MV-4-11 (cell line): ENCODE data around the gene EPHA10.

Source experiments
- DNase-seq: peaks from one replicate; lab custom pipeline; 2025; lab: John Stamatoyannopoulos, UW

The EPHA10 gene

DNA sequence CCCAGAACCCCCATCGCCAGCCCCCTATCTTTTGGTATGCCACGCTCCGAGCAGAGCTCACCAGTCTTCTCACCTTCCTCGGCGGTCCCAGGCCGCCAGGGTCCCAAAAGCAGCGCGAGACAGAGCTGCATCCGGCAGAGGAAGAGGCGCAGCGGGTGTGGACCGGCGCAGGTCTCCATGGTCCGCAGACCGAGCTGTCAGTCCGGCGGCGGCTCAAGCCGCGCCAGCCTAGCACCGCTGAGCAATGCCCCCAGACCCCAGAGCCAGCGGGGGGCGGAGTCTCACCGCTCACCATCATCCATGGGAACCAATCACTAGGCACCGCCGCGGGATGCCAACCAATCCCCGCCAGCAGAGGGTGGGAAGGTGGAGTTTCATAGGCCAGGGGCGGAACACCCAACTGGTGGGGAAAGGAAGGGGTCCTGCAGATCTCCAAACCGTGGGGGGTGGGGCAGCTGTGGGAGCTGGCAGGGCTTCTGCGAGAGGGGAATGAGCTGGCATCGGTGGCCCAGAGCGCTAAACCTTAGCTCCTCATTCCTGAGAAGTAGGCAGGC is at the start of gene EPHA10:
TSS of gene EPHA10 (minus strand) at position 233 of the 554 bp plus-strand sequence. CDS start at position 179, 54 bp downstream.
- DNase-seq, result no peak

GRCh38 chr1:37814252-37814651 is 49.3 kb upstream of the EPHA10 start:
- DNase-seq, result no peak

- DNase-seq, result no peak
Measured at GRCh38 chr1:37813529-37814145, 48.7 kb upstream of the EPHA10 start.

DNA sequence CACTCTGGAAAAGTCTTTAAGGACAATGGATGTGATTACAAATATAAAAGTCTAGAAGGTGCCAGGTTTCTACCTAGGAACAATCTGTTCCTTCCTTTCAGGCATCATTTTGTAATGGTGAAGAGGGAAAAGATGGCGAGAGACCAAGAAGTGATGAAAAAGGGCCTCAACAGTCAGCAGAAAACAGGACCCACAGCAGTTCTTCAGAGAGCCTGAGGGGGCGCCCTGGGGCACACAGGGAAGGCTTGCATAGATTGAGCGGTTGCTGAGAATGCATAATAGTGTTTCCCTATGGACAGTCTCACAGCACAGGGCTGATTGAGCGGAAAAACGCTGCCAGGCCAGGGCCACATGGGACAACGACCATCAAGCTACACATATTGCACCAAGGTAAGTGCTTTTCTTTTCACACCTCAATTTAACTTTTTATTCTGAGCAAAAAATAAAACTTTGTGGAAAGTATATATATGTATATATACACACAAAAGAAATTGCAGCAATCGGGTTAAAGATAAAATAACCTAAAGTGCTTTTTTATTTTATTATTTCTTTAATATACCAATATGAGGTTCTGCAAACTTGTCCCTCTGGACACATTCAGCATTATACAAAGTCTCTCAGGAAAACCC is 46.2 kb upstream of the EPHA10 start:
- peak; percentile 65 for DNase-seq

DNA sequence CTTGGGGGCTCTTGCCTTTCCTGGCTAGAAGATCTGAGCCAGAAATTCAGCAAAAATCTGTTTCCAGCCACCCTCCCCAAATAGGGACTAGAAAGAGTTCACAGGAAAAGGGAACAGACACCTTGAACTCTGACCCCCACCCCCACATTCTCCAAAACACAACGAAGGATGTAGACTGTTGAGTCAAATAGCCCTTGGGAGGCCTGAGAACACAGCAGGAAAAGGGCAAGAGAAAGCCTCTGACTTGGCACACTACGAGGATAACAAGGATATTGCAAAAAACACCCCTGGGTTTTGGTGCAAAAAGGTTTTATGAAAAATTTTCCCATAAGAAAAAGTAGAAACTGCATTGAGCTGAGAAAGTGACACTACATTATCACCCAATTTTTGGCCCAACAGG is 45.0 kb upstream of the EPHA10 start:
- DNase-seq, result no peak

GRCh38 chr1:37808369-37809319 is 43.7 kb upstream of the EPHA10 start:
- no peak for DNase-seq

- peak; percentile 85 for DNase-seq
Measured at GRCh38 chr1:37807555-37808368, 42.8 kb upstream of the EPHA10 start, which contains the start of the genes C1orf122 and YRDC. Gene C1orf122, plus strand, starts transcription at chr1:37807790. Its CDS starts 615 bp downstream, at chr1:37808405. Gene YRDC, minus strand, starts transcription at chr1:37808208. Its CDS starts 28 bp downstream, at chr1:37808180.

GRCh38 chr1:37807220-37807554 is 42.3 kb upstream of the EPHA10 start:
- no peak for DNase-seq

- DNase-seq, result no peak
Measured at GRCh38 chr1:37802439-37802838, 37.5 kb upstream of the EPHA10 start.

DNA sequence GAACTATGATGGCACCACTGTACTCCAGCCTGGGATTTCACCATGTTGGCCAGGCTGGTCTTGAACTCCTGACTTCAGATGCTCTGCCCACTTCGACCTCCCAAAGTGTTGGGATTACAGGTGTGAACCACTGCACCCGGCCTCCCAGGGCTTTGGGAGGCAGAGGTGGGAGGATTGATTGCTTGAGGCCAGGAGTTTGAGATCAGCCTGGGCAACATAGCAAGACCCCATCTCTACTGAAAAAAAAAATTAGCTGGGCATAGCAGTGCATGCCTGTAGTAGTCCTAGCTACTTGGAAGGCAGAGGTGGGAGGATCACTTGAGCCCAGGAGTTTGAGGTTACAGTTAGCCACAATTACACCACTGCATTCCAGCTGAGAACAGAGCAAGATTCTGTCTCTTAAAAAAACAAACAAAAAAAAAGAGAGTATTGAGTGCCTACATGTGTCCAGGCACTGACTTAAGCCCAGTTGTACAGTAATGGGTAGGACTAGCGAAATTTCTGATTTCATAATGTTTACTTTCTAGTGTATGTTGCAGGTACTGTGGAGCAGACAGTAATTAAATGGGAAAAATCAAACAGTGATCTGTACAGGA is 32.9 kb upstream of the EPHA10 start:
- DNase-seq, result peak; percentile 27

DNA sequence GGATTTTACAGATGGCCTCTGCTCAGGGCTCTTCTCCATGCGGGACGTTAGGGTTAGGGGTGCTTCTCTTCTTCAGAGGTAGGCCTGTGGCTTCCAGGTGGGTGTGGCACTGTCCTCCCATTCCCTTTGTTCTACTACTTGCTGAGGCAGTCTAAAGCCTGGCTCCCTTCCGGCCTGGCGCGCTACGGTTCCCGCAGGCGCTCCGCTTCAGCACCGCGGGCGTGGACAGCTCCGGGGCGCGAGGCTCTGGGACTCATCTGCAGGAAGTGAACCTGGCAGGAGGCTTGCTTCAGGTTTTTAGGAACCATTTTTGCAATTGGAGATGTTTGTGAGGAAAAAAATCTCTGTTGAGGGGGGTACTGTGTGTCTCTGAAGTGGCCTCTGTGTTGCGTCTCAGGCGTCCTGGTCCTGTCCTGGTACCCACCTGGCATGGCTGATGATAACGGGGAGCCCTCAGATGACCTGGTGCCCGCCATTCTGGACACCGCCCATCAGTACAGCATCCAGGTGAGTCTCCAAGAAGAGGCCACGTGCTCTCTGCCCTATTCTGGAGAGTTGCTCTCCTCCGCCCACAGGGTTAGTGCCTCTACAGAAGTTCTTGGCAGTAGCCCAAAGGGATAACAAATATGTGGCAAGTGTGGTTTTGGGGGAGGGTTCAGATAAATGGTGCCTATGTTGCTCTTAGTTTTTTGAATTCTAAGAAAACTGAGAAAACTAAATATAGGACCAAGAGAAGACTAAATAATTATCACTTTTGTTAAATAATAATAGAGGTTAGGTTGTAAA is 30.6 kb upstream of the EPHA10 start:
- peak; percentile 53 for DNase-seq

DNA sequence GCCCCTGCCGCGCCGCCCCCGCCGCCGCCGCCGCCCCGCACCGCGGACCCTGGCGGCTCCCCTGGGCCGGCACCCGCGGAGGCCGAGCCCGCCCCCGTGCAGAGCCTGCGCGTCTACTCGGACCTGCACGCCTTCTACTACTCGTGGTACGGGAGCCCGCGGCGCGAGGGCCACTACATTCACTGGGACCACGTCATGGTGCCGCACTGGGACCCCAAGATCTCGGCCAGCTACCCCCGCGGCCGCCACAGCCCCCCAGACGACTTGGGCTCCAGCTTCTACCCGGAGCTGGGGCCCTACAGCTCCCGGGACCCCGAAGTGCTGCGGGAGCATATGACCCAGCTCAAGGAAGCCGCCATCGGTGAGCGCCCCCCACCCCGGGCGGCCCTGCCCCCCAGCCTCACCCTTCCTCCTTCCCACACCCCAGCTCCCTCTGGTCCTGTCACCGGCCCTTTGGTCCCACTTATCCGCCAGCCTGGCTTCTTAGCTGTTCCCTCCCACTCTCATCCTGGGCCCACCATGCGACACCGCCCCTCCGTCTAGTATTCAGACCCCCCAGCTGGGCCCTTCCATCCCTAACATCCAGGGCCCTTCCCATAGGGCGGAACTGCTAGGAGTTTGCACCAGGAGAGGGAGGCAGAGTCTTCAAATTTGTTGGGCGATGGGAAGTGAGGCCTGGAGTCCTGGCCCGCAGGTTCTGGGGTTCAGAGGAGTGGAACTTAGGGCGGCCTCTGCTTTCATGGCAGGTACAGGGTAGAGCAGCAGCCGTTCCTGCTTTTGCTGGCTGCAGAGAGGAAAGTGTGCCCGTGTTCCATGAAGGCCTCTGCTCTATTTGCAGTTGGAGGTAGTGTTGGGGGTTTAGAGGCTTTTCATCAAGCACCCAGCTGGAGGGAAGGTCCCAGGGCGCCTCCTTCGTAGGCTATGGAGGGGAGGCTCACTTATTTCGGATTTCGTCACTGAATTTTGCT is 29.7 kb upstream of the EPHA10 start:
- no peak for DNase-seq

- DNase-seq, result peak; percentile 57
Measured at GRCh38 chr1:37793773-37794371, 29.0 kb upstream of the EPHA10 start, which contains the start of gene MANEAL. Gene MANEAL, plus strand, starts transcription at chr1:37793847. Its CDS starts 336 bp downstream, at chr1:37794183.

DNA sequence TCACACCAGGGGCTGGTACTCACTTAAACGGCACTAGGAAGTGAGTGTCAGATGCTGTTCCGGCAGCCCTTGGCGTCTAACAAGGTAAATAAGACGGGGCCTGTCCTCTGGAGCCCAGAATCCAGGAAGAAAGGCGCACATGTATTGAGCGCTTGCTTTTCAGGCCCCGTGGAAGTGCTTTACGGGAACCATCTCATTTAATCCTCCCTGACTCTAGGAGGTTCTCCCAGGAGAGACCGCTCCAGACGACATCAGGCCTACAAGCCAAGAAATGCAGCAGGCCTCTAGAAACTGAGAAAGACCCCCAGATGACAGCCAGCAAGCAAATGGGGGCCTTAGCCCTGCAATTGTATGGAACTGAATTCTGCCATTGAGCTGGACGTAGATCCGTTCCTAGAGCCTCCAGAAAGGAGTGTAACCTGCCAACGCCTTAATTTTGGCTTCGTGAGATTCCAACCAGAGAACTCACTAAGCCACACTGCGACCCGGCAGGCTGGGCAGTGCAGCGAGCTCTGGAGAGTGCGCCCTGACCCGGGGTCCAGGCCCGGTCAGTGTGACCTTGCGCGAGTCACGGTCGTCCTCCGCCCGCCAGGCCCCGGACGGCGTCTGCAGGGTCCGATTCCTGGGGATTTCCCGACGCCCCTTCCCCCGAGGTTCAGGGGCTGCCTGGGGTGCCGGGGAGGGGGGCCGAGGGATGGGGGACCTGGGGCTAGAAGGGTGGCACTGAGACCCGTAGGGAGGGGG is 28.2 kb upstream of the EPHA10 start:
- no peak for DNase-seq

DNA sequence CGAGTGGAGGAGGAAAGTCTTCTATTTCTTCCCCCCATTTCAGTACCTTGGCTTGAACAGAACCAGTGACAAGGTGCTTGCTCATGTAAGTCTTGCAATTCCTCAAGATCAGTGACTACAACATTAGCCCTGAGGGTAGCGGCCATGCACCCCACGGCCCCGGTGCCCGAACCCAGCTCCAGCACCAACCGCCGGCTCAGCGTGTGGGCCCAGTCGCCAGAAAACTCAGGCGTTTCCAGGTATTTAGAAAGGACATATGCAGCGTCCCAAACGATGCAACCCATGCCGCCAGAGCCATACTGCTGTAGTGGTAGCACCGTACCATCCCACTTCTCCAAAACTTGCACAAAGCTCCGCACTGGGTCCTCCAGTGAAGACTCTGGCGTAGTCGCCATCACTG is 17.6 kb upstream of the EPHA10 start:
- no peak for DNase-seq

GRCh38 chr1:37778654-37779053 is 13.7 kb upstream of the EPHA10 start:
- DNase-seq, result no peak

- DNase-seq, result no peak
Measured at GRCh38 chr1:37776946-37777516, 12.1 kb upstream of the EPHA10 start.
